ENCODE measurements around the gene CDH19.

DNA sequence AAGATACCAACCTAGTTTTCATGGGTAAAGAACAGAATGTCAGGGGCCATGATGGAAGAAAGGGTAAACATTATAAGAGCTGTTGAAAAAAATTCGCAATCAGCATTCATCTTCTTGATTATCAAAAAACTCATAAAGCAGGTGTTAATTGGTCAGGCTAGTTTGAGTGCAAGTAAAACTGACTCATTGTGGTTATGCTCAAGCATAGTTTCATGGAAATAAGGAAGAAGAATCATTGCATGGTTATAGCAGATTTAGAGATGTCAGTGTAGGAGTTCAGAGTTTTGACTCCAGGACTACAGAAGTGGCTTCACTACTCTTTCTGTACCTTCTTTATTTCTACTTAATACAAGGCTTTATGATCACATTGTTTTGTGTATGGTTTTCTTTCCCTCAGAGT lies 26.9 kb upstream of the CDH19 start:
- TF ChIP-seq, protein P1, sequence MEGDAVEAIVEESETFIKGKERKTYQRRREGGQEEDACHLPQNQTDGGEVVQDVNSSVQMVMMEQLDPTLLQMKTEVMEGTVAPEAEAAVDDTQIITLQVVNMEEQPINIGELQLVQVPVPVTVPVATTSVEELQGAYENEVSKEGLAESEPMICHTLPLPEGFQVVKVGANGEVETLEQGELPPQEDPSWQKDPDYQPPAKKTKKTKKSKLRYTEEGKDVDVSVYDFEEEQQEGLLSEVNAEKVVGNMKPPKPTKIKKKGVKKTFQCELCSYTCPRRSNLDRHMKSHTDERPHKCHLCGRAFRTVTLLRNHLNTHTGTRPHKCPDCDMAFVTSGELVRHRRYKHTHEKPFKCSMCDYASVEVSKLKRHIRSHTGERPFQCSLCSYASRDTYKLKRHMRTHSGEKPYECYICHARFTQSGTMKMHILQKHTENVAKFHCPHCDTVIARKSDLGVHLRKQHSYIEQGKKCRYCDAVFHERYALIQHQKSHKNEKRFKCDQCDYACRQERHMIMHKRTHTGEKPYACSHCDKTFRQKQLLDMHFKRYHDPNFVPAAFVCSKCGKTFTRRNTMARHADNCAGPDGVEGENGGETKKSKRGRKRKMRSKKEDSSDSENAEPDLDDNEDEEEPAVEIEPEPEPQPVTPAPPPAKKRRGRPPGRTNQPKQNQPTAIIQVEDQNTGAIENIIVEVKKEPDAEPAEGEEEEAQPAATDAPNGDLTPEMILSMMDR (IDR thresholded peaks at IDR 0.05), result no peak
- no peak for TF ChIP-seq POLR2A (IDR thresholded peaks at IDR 0.05)
